SK-N-SH treated with all-trans-retinoic acid at 6 μM for 48 hours (cell line): Measurements from ENCODE around the gene GRK5.

Experiments used
- ARNTL ChIP-seq: fragments of 450-650 bp; formaldehyde crosslinking; IDR thresholded peaks from 2 replicates; pipeline ENCODE4 v1.5.0; 2020; ENCODE audit warnings: low read depth, mild to moderate bottlenecking, moderate library complexity, borderline replicate concordance
- BACH2 ChIP-seq: fragments of 250-450 bp; sonication (Bioruptor Pico); IDR thresholded peaks from 2 replicates; pipeline ENCODE4 v1.9.0; 2021; ENCODE audit warnings: mild to moderate bottlenecking, borderline replicate concordance
- PATZ1 ChIP-seq: fragments of 250-450 bp; sonication (Bioruptor Pico); IDR thresholded peaks from 2 replicates; pipeline ENCODE4 v1.8.0; 2020; ENCODE audit warnings: mild to moderate bottlenecking, moderate library complexity, borderline replicate concordance
- RARB ChIP-seq: fragments of 250-450 bp; sonication (Bioruptor Pico); IDR thresholded peaks from 2 replicates; pipeline ENCODE4 v1.8.0; 2021; ENCODE audit warnings: mild to moderate bottlenecking, moderate library complexity
- SNAI2 ChIP-seq: fragments of 250-450 bp; sonication (Bioruptor Pico); IDR thresholded peaks from 2 replicates; pipeline ENCODE4 v1.5.0; 2020; ENCODE audit warnings: mild to moderate bottlenecking, moderate library complexity
- ZFP30 ChIP-seq: fragments of 450-650 bp; formaldehyde crosslinking; IDR thresholded peaks from 2 replicates; pipeline ENCODE4 v1.5.0; 2022; ENCODE audit warnings: mild to moderate bottlenecking, moderate library complexity
- ZNF70 ChIP-seq: fragments of 450-650 bp; formaldehyde crosslinking; IDR thresholded peaks from 2 replicates; pipeline ENCODE4 v1.5.0; 2020; ENCODE audit warnings: mild to moderate bottlenecking, moderate library complexity

DNA sequence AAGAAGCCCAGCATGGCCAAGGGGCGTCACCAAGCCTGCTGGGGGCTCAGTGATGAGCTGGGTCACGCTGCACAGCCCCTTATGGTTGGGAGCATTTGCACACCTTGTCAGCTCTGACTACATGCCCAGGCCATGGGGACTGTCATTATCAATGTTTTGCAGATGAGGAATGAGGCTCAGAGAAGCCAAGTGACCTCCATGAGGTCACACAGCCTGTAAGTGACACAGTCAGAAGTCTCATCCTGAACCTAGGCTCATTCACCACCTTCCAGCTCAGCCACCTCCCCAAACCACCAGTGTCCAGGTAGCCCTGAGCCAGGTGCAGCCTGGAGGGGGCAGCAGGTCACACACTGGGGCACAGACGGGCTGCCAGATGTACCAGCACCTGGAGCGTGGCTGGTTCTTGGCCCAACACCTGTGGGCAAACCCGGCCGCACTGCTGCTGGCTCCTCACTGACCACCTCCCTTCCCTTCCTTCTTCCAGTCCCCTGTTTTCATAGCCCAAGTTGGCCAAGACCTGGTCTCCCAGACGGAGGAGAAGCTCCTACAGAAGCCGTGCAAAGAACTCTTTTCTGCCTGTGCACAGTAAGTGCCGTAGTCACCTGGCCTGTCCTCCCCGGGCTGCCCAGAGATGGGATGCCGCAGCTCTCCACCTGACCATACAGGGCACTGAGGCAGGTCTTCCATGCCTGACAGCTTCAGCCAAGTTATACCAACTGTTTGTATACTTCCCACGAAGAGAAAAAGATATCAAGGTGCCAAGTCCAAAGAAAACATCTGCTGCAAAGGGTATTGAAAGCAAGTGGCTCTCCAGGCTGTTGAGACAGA, 215.5 kb downstream of the GRK5 start:
- no peak for TF ChIP-seq PATZ1 (CRISPR knock-in tag)
- no peak for TF ChIP-seq RARB (CRISPR knock-in tag)
- no peak for TF ChIP-seq ZNF70 (CRISPR knock-in tag)
- no peak for TF ChIP-seq ARNTL (CRISPR knock-in tag)
- TF ChIP-seq ZFP30 (CRISPR knock-in tag), result no peak
- TF ChIP-seq BACH2 (CRISPR knock-in tag), result no peak
- TF ChIP-seq SNAI2 (CRISPR knock-in tag), result no peak
